HL-60 (cell line): ENCODE results near the gene IKBKE.

Experiments
- DNase-seq, 2 experiments: peaks; one replicate each; pipeline ENCODE4 v3.0.0-alpha.2; 2010 to 2020; ENCODE audit warnings: low read depth in 1 of 2, low spot score in 1 of 2
- H3K27ac ChIP-seq: fragments of 250-450 bp; sonication (Bioruptor Pico); replicated peaks from 2 replicates; pipeline ENCODE4 v1.5.1; 2020; ENCODE audit warnings: mild to moderate bottlenecking, moderate library complexity
- H3K27me3 ChIP-seq: fragments of 250-450 bp; sonication (Bioruptor Pico); 2 replicates; pipeline ENCODE4 v1.5.1; 2021; ENCODE audit warnings: mild to moderate bottlenecking, moderate library complexity; ENCODE audit not compliant: insufficient read depth, poor library complexity, severe bottlenecking
- H3K4me3 ChIP-seq: replicated peaks from 2 replicates; pipeline ENCODE4 v1.5.1; 2011; ENCODE audit warnings: mild to moderate bottlenecking, control low read depth, low read length; ENCODE audit not compliant: insufficient read depth
- GABPA ChIP-seq: IDR thresholded peaks from 2 replicates; pipeline ENCODE4 v1.6.1; 2012; ENCODE audit warnings: low read depth
- POLR2AphosphoS5 ChIP-seq: IDR thresholded peaks from 2 replicates; pipeline ENCODE4 v1.6.1; 2012; ENCODE audit warnings: low read depth
- SPI1 ChIP-seq: IDR thresholded peaks from 2 replicates; pipeline ENCODE4 v1.6.1; 2012; ENCODE audit warnings: low read depth, mild to moderate bottlenecking, borderline replicate concordance
- TF ChIP-seq, protein P1 (sequence below): IDR thresholded peaks from 2 replicates; pipeline ENCODE4 v1.6.1; 2012; ENCODE audit warnings: low read depth; ENCODE audit not compliant: insufficient replicate concordance
- TF ChIP-seq, protein P2 (sequence below): IDR thresholded peaks from one replicate; pipeline ENCODE4 v1.5.1; 2011; ENCODE audit warnings: low read length, control low read depth, inconsistent platforms; ENCODE audit not compliant: insufficient read depth

IKBKE gene

DNA sequence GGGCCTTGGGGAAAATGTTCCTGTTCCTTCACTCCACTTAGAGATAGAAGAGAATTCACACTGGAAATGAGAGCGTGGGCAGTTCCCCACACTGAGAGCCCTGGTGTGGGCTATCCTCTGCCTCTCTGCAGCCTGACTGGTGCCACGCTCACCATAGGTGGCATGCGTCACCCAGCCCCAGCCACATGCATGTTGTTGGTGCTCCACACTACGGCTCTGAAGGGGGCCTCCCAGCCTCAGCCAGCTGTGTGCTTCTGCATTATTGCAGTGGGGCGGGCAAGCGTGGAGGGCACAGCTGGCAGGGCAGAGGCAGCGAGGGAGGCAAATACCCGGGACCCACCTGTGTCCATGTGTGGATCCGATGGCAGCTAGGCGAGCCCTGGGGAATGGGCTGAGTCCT lies 22.3 kb downstream of the IKBKE start:
- TF ChIP-seq, protein P1, sequence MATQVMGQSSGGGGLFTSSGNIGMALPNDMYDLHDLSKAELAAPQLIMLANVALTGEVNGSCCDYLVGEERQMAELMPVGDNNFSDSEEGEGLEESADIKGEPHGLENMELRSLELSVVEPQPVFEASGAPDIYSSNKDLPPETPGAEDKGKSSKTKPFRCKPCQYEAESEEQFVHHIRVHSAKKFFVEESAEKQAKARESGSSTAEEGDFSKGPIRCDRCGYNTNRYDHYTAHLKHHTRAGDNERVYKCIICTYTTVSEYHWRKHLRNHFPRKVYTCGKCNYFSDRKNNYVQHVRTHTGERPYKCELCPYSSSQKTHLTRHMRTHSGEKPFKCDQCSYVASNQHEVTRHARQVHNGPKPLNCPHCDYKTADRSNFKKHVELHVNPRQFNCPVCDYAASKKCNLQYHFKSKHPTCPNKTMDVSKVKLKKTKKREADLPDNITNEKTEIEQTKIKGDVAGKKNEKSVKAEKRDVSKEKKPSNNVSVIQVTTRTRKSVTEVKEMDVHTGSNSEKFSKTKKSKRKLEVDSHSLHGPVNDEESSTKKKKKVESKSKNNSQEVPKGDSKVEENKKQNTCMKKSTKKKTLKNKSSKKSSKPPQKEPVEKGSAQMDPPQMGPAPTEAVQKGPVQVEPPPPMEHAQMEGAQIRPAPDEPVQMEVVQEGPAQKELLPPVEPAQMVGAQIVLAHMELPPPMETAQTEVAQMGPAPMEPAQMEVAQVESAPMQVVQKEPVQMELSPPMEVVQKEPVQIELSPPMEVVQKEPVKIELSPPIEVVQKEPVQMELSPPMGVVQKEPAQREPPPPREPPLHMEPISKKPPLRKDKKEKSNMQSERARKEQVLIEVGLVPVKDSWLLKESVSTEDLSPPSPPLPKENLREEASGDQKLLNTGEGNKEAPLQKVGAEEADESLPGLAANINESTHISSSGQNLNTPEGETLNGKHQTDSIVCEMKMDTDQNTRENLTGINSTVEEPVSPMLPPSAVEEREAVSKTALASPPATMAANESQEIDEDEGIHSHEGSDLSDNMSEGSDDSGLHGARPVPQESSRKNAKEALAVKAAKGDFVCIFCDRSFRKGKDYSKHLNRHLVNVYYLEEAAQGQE = no peak
- no peak for TF ChIP-seq GABPA
- no peak for TF ChIP-seq SPI1
- TF ChIP-seq POLR2AphosphoS5 = no peak
- TF ChIP-seq, protein P2, sequence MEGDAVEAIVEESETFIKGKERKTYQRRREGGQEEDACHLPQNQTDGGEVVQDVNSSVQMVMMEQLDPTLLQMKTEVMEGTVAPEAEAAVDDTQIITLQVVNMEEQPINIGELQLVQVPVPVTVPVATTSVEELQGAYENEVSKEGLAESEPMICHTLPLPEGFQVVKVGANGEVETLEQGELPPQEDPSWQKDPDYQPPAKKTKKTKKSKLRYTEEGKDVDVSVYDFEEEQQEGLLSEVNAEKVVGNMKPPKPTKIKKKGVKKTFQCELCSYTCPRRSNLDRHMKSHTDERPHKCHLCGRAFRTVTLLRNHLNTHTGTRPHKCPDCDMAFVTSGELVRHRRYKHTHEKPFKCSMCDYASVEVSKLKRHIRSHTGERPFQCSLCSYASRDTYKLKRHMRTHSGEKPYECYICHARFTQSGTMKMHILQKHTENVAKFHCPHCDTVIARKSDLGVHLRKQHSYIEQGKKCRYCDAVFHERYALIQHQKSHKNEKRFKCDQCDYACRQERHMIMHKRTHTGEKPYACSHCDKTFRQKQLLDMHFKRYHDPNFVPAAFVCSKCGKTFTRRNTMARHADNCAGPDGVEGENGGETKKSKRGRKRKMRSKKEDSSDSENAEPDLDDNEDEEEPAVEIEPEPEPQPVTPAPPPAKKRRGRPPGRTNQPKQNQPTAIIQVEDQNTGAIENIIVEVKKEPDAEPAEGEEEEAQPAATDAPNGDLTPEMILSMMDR = no peak
- H3K27me3 ChIP-seq = no peaks in the 10 kb centered on the region
- no peak overlapping the region for H3K27ac ChIP-seq
- H3K4me3 ChIP-seq = no peak overlapping the region
- no peak for DNase-seq

DNA sequence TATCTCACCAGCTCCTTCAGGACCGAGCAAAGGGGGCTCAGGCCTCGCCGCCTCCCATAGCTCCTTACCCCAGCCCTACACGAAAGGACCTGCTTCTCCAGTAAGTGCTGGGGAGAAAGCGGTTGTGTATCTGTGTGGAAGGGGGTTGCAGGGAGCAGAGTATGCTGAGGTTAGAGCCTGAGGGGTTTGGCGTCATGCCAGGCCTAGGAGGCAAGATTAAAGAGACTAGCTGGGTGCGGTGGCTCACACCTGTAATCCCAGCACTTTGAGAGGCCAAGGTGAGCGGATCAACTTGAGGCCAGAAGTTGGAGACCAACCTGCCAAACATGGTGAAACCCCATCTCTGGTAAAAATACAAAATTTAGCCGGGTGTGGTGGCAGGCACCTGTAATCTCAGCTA lies 23.0 kb downstream of the IKBKE start:
- TF ChIP-seq GABPA = no peak
- no peak for TF ChIP-seq POLR2AphosphoS5
- TF ChIP-seq SPI1 = no peak
- TF ChIP-seq, protein P2 = no peak
- TF ChIP-seq, protein P1 = no peak
- Histone ChIP-seq H3K27me3 (no peaks in the 10 kb centered on the region), H3K27ac (no peak overlapping the region), H3K4me3 (no peak overlapping the region)
- DNase-seq = no peak

DNA sequence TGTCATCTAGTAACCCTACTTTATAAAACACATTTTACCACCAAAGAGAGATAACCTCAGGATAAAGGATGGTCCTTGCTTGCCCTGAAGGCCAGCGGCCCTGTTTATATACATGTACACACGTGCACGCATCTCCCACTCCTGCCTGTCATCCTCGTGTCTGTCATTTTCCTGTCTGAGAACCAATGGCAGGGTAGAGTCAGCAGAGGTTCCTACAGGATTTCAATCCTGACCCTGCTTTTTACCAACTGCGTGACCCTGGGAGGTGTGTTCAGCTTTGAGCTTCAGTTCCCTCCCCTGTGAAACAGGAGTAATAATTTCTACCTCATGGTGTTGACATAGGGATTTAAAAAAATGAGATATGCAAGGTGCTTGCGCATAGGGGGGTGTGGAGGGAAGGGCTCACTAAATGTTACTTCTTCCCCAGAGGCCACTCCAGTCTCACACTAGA lies 24.8 kb downstream of the IKBKE start:
- no peak for DNase-seq
- H3K4me3 ChIP-seq = no peak overlapping the region
- no peak overlapping the region for H3K27ac ChIP-seq
- TF ChIP-seq, protein P2 = no peak
- TF ChIP-seq SPI1 (no peak), GABPA (no peak), POLR2AphosphoS5 (no peak)
- TF ChIP-seq, protein P1 = no peak
- no peaks in the 10 kb centered on the region for H3K27me3 ChIP-seq
